Measurements from ENCODE around the gene NEAT1.
A peak's percentile ranks its signal among the peaks of the same experiment; 100 is the strongest.

GRCh38 chr11:65476632-65477148 is 54.1 kb downstream of the NEAT1 start:
- TF ChIP-seq CTCF (IDR thresholded peaks at IDR 0.05 in 2 of 3, conservative IDR thresholded peaks at IDR 0.05 in 1 of 3; ENCODE audit: borderline replicate concordance in 1 of 3, insufficient read depth in 1 of 3, low read depth in 2 of 3, low read length in 2 of 3) (no peak), YY1 (IDR thresholded peaks at IDR 0.05; ENCODE audit: extremely low read depth, insufficient replicate concordance, low read depth, low read length) (no peak), POLR2A (IDR thresholded peaks at IDR 0.05; ENCODE audit: borderline replicate concordance, extremely low read depth, insufficient read depth, insufficient read length) (no peak), CBX3 (IDR thresholded peaks at IDR 0.05; ENCODE audit: low read depth) (no peak), EZH2 (IDR thresholded peaks at IDR 0.05) (no peak), EGR1 (IDR thresholded peaks at IDR 0.05; ENCODE audit: low read depth) (no peak), ZFX (IDR thresholded peaks at IDR 0.05) (peak; percentile 79), FOSL1 (IDR thresholded peaks at IDR 0.05; ENCODE audit: low read depth) (no peak), REST (IDR thresholded peaks at IDR 0.05; ENCODE audit: low read depth) (no peak), POLR2AphosphoS5 (IDR thresholded peaks at IDR 0.05; ENCODE audit: low read depth, low read length) (no peak), TCF7L2 (IDR thresholded peaks at IDR 0.05; ENCODE audit: borderline replicate concordance, extremely low read depth, insufficient read depth, insufficient read length) (no peak), EZH2phosphoT487 (IDR thresholded peaks at IDR 0.05; ENCODE audit: borderline replicate concordance) (no peak)
